Measurements from ENCODE around the gene CSMD2. TPM values are rescaled to one million over a fixed set of nuclear protein-coding genes. Genes with fewer than 3 reads are reported as not detected.

CSMD2 gene
- total and polyA plus RNA-seq, 2 of the 4 experiments (the other 2 are of a cell fraction) = under 0.01 to 0.36 TPM

DNA sequence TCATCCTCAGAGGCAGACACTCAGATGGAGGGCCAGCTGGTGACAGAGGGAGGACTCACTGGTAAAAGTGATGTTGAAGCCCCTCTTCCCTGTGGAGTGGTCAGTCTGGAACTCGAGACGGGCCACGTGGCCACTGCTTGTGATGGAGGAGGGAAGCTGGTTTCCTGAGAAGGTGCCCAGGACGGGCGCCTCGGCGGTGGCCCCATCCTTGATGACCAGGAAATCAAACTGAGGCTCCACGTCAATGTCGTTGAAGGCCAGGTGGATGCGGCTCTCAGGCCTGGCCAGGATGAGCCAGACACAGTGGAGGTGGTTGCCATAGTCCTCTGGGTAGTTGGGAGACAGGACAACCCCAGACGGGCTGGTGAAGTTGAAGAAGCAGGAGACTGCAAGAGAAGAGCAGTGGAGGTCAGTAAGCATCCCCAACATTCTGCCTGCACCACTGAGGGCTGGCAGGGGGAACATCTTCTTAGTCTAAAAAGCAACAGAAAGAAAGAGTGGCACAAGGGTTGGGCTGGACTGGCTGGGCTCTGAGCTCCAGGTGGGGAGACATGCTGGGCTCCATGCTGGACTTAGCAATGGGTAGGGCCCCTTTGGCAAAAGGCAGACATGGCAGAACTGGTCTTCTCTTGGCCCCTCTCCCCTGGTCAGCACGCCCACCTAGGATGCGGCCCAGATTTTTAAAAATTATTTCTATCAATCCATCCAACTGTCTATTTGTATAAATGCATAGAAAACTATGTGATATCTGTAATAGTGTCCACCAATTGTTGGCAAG is 421.6 kb downstream of the CSMD2 start:
- Histone ChIP-seq H3K79me1 (ENCODE audit: low read depth in 1 of 2, low read length in 2 of 2) (no peaks in the 10 kb centered on the region), H3K36me3 (ENCODE audit: control insufficient read depth, insufficient read depth, low read length) (no peaks in the 10 kb centered on the region), H4K8ac (ENCODE audit: low read depth in 2 of 2, low read length in 2 of 2) (no peak overlapping the region), H2BK120ac (ENCODE audit: low read depth, low read length) (no peak overlapping the region), H4K20me1 (ENCODE audit: insufficient read depth, low read length) (no peaks in the 10 kb centered on the region), H3K4me2 (ENCODE audit: low read depth, low read length) (no peak overlapping the region), H2AK9ac (replicated peaks; ENCODE audit: low read depth, low read length, poor library complexity) (no peak overlapping the region), H3K27ac (ENCODE audit: insufficient read depth, low read length) (no peak overlapping the region), H2BK15ac (ENCODE audit: low read depth, low read length) (no peak overlapping the region), H3K18ac (ENCODE audit: low read depth, low read length) (no peak overlapping the region), H3K27me3 (ENCODE audit: control insufficient read depth, insufficient read depth, low read length) (no peaks in the 10 kb centered on the region), H3K9me3 (ENCODE audit: control insufficient read depth, insufficient read depth, low read length) (peaks cover 21% of the 10 kb centered on the region), H3K4me1 (ENCODE audit: control insufficient read depth, insufficient read depth, low read length) (no peaks in the 10 kb centered on the region), H2AK5ac (ENCODE audit: low read depth, low read length) (no peak overlapping the region), H2AFZ (replicated peaks; ENCODE audit: low read length, poor library complexity) (no peak overlapping the region), H3K23ac (ENCODE audit: low read depth, low read length) (no peak overlapping the region), H3K9ac (ENCODE audit: low read depth, low read length) (no peak overlapping the region), H2BK20ac (ENCODE audit: low read depth, low read length) (no peak overlapping the region), H4K5ac (ENCODE audit: low read depth, low read length) (no peak overlapping the region), H3K14ac (replicated peaks; ENCODE audit: low read depth, low read length) (no peak overlapping the region), H3K4me3 (ENCODE audit: insufficient read depth, low read depth, low read length) (no peak overlapping the region), H4K91ac (ENCODE audit: insufficient read depth, low read depth, low read length) (no peak overlapping the region), H2BK5ac (ENCODE audit: low read depth, low read length, poor library complexity, severe bottlenecking) (no peak overlapping the region), H3K9me1 (ENCODE audit: insufficient read depth, low read length) (no peaks in the 10 kb centered on the region), H3K4ac (ENCODE audit: low read depth, low read length) (no peak overlapping the region), H3K56ac (ENCODE audit: extremely low read depth, insufficient read depth, low read length) (no peak overlapping the region)
- dilution Hi-C loops (cut with HindIII; ENCODE audit: low sequenced_read_pairs, unreplicated experiment) = no loop called here
- BruUV-seq (replicated peaks) = no TSS peak
- DNase-seq (no peak), ATAC-seq (ENCODE audit: low read depth) (no peak)
- intact Hi-C loops (cut with micrococcal nuclease) = no loop called here
- in situ Hi-C loops (cut with MboI; ENCODE audit: low sequenced_read_pairs) = no loop called here
- ChIA-PET CTCF (no interaction called here), POLR2A (ENCODE audit: unreplicated experiment) (no interaction called here)
- TF ChIP-seq MAFK (IDR thresholded peaks at IDR 0.05; ENCODE audit: low read depth, low read length) (no peak), ELK1 (IDR thresholded peaks at IDR 0.05; ENCODE audit: borderline replicate concordance, low read depth, low read length) (no peak), CEBPB (IDR thresholded peaks at IDR 0.05; ENCODE audit: low read depth, low read length) (no peak), CTCF (conservative IDR thresholded peaks at IDR 0.05; ENCODE audit: low read depth, low read length) (no peak)
- WGBS, 2 experiments (ENCODE audit: extremely low coverage in 2 of 2, insufficient read length in 1 of 2) = 77% methylated on average over 7 of the region's 13 CpGs; no CpG with 5 or more reads in 1 of the 2 experiments
